GM12892 (cell line): ENCODE results near the gene VAV2.

Experiments used
- POLR2AphosphoS5 ChIP-seq: IDR thresholded peaks from 2 replicates; pipeline ENCODE4 v1.6.1; 2011; ENCODE audit warnings: low read depth, low read length, control low read depth
- TAF1 ChIP-seq: IDR thresholded peaks from 2 replicates; pipeline ENCODE4 v1.6.1; 2011; ENCODE audit warnings: low read depth, mild to moderate bottlenecking, control low read depth, low read length, borderline replicate concordance

DNA sequence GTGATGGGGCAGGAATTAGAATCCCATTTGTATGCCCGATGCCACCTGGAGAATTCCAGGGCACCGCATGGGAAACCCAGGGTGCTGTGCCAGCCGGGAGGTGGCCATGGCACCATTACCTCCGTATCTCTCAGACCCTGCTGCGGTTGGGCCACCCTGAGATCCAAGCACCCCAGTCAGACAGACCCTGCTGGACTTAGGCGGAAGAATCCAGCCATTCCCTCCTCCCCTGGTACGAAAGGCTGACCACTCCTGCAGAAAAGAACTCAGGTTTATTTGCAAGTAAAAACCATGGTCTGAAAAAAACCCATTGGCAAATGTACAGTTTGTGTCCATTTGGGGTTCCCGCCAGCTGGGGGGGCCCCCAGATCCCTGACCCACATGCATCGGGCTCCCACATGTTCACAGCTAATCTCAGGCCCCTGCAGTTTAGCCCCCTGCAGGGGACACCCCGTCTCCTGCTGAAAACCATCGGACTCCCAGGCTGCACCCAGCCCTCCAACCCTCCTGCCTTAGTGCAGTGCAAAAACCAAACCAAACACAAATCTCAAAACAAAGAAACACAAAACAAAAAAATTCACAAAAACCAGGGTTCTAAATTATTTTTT, 230.4 kb downstream of the VAV2 start:
- TF ChIP-seq POLR2AphosphoS5 (no peak), TAF1 (no peak)
